NCI-H526 treated with DMSO at 0.1 percent for 48 hours (cell line): ENCODE measurements around the gene ADTRP.

Source experiments
- DNase-seq: peaks from one replicate; lab custom pipeline; 2025; lab: John Stamatoyannopoulos, UW

The ADTRP gene

GRCh38 chr6:11724286-11724685, 54.3 kb downstream of the ADTRP start:
- no peak for DNase-seq

GRCh38 chr6:11722805-11723631, 55.6 kb downstream of the ADTRP start:
- DNase-seq, result no peak

GRCh38 chr6:11722220-11722619, 56.4 kb downstream of the ADTRP start:
- DNase-seq, result no peak

GRCh38 chr6:11718463-11718862, 60.1 kb downstream of the ADTRP start:
- DNase-seq, result no peak

- no peak for DNase-seq
Measured at GRCh38 chr6:11718031-11718430, 60.6 kb downstream of the ADTRP start.

GRCh38 chr6:11714798-11715285, 63.8 kb downstream of the ADTRP start:
- DNase-seq, result no peak

- no peak for DNase-seq
Measured at GRCh38 chr6:11714116-11714797, 64.3 kb downstream of the ADTRP start.

- DNase-seq, result no peak
Measured at GRCh38 chr6:11712760-11713159, 65.8 kb downstream of the ADTRP start.

GRCh38 chr6:11711984-11712711, 66.5 kb downstream of the ADTRP start:
- DNase-seq, result no peak

GRCh38 chr6:11711003-11711983, 67.3 kb downstream of the ADTRP start:
- DNase-seq, result no peak

- no peak for DNase-seq
Measured at GRCh38 chr6:11710311-11710761, 68.3 kb downstream of the ADTRP start.

GRCh38 chr6:11706171-11706570, 72.4 kb downstream of the ADTRP start:
- no peak for DNase-seq

- DNase-seq, result no peak
Measured at GRCh38 chr6:11705483-11705882, 73.1 kb downstream of the ADTRP start.

- no peak for DNase-seq
Measured at GRCh38 chr6:11705069-11705468, 73.5 kb downstream of the ADTRP start.

- DNase-seq, result no peak
Measured at GRCh38 chr6:11703725-11704124, 74.9 kb downstream of the ADTRP start.

GRCh38 chr6:11702500-11703130, 76.0 kb downstream of the ADTRP start:
- no peak for DNase-seq

- no peak for DNase-seq
Measured at GRCh38 chr6:11702089-11702488, 76.5 kb downstream of the ADTRP start.

GRCh38 chr6:11701573-11701972, 77.0 kb downstream of the ADTRP start:
- no peak for DNase-seq

- peak; percentile 63 for DNase-seq
Measured at GRCh38 chr6:11700118-11700718, 78.4 kb downstream of the ADTRP start.

GRCh38 chr6:11699576-11699975, 79.0 kb downstream of the ADTRP start:
- DNase-seq, result no peak
